Thyroid gland (tissue), 4 donors: ENCODE measurements around the gene MTARC2. TPM values are rescaled to one million over a fixed set of nuclear protein-coding genes. Genes with fewer than 3 reads are reported as not detected.

ENCODE experiments used
- DNase-seq, 2 donors: peaks; one replicate each; pipeline ENCODE4 v3.0.0-alpha.2; 2019
- H3K27ac ChIP-seq, 3 donors: fragments of 200-600 bp; sonication (generic); 1 replicate in 2 of 3; 2 replicates in 1 of 3; pipeline ENCODE4 v1.5.1; 2016 to 2019; ENCODE audit warnings: mild to moderate bottlenecking in 1 of 3, moderate library complexity in 1 of 3
- H3K27me3 ChIP-seq: fragments of 200-600 bp; sonication (generic); one replicate; pipeline ENCODE4 v1.5.1; 2019
- H3K36me3 ChIP-seq, 2 donors: fragments of 200-600 bp; sonication (generic); one replicate each; pipeline ENCODE4 v1.5.1; 2016 to 2019
- H3K4me1 ChIP-seq, 2 donors: fragments of 200-600 bp; sonication (generic); one replicate each; pipeline ENCODE4 v1.5.1; 2017 to 2019
- H3K4me3 ChIP-seq, 3 donors: fragments of 200-600 bp; sonication (generic); replicated peaks in 1 of 3; 1 replicate in 2 of 3; 2 replicates in 1 of 3; pipeline ENCODE4 v1.5.1; 2016; ENCODE audit warnings: mild to moderate bottlenecking in 1 of 3
- H3K9me3 ChIP-seq: fragments of 200-600 bp; sonication (generic); one replicate; pipeline ENCODE4 v1.5.1; 2017
- CTCF ChIP-seq, 6 experiments: fragments of 200-600 bp in 3 of 6; fragments of 450-650 bp in 3 of 6; sonication (generic) in 3 of 6; IDR thresholded peaks; one replicate each; pipeline ENCODE4 v1.5.1; 2016 to 2019; ENCODE audit warnings: antibody characterized with exemption in 6 of 6, mild to moderate bottlenecking in 2 of 6, inconsistent platforms in 1 of 6, moderate library complexity in 1 of 6
- POLR2A ChIP-seq, 2 donors: fragments of 450-650 bp; IDR thresholded peaks; one replicate each; pipeline ENCODE4 v1.6.1; 2017; ENCODE audit warnings: antibody characterized with exemption in 2 of 2, mild to moderate bottlenecking in 2 of 2, moderate library complexity in 1 of 2
- WGBS, 2 donors: methylation state at CpG; one replicate each; pipeline ENCODE4 v1.1.5; 2017; 5-methylcytosine and 5-hydroxymethylcytosine counted together
- intact Hi-C: fragments of 100-400 bp; cut with DNase I; formaldehyde crosslinking; loops from one replicate; pipeline ENCODE4 v1.15.1; 2023
- total RNA-seq, 4 donors: library from RNA; depleted of rRNA; stranded (reverse); fragments of >200 nt; gene quantifications; one replicate each; pipeline ENCODE4 v1.2.3, GENCODE V29; 2016

MTARC2 gene
- total RNA-seq, 4 donors from 2014 or later = 69.5 to 81.3 (median 75.8) TPM

- WGBS, 2 donors = 53 to 55% methylated on average over 5 of the region's 5 CpGs
- H3K36me3 ChIP-seq = no peaks in the 10 kb centered on the region
Observed at GRCh38 chr1:220702733-220703270, 45.3 kb upstream of the MTARC2 start.

GRCh38 chr1:220703305-220703704, 44.8 kb upstream of the MTARC2 start:
- Histone ChIP-seq H3K4me3 (no peak overlapping the region), H3K36me3 (no peaks in the 10 kb centered on the region), H3K4me1 (peaks cover 5 to 10% of the 10 kb centered on the region in 2 donors), H3K27ac (no peak overlapping the region), H3K9me3 (no peaks in the 10 kb centered on the region), H3K27me3 (no peaks in the 10 kb centered on the region)
- 86 to 92% methylated on average over 4 of the region's 4 CpGs for WGBS, 2 donors
- intact Hi-C loops = no loop called here
- TF ChIP-seq POLR2A (IDR thresholded peaks at IDR 0.05) = no peak
- TF ChIP-seq CTCF (IDR thresholded peaks at IDR 0.05) = no peak
- DNase-seq = no peak

More at GRCh38 chr1:220702733-220703270, 45.3 kb upstream of the MTARC2 start:
- Histone ChIP-seq H3K9me3 (no peaks in the 10 kb centered on the region), H3K4me3 (no peak overlapping the region), H3K27me3 (no peaks in the 10 kb centered on the region), H3K27ac (no peak overlapping the region), H3K4me1 (peaks cover 5 to 10% of the 10 kb centered on the region in 2 donors)
- no peak for TF ChIP-seq POLR2A (IDR thresholded peaks at IDR 0.05)
- TF ChIP-seq CTCF (IDR thresholded peaks at IDR 0.05) = no peak
- intact Hi-C loops = no loop called here
- DNase-seq = no peak

- DNase-seq = no peak
- intact Hi-C loops = no loop called here
- 94 to 98% methylated on average over 6 to 7 of the region's 7 CpGs for WGBS, 2 donors
- no peak for TF ChIP-seq POLR2A (IDR thresholded peaks at IDR 0.05)
- TF ChIP-seq CTCF (IDR thresholded peaks at IDR 0.05) = no peak
- no peaks in the 10 kb centered on the region for H3K27me3 ChIP-seq
- no peak overlapping the region for H3K4me3 ChIP-seq
- H3K9me3 ChIP-seq = no peaks in the 10 kb centered on the region
- no peak overlapping the region for H3K27ac ChIP-seq
- no peaks in the 10 kb centered on the region for H3K36me3 ChIP-seq
- H3K4me1 ChIP-seq = peaks cover 2 to 5% of the 10 kb centered on the region in 2 donors
Observed at GRCh38 chr1:220705782-220706181, 42.3 kb upstream of the MTARC2 start.

- no peak for DNase-seq
- TF ChIP-seq POLR2A (IDR thresholded peaks at IDR 0.05) (no peak), CTCF (IDR thresholded peaks at IDR 0.05) (no peak)
- H3K27me3 ChIP-seq = no peaks in the 10 kb centered on the region
- intact Hi-C loops = no loop called here
- no peak overlapping the region for H3K4me3 ChIP-seq
- no peaks in the 10 kb centered on the region for H3K9me3 ChIP-seq
- H3K36me3 ChIP-seq = no peaks in the 10 kb centered on the region
- H3K27ac ChIP-seq = no peak overlapping the region
- peaks cover 0 to 5% of the 10 kb centered on the region in 2 donors for H3K4me1 ChIP-seq
- 61 to 81% methylated on average over 9 of the region's 9 CpGs for WGBS, 2 donors
Observed at GRCh38 chr1:220706480-220706879, 41.6 kb upstream of the MTARC2 start.

GRCh38 chr1:220707160-220707559, 41.0 kb upstream of the MTARC2 start:
- Histone ChIP-seq H3K36me3 (no peaks in the 10 kb centered on the region), H3K4me3 (no peak overlapping the region), H3K4me1 (peaks cover 0 to 5% of the 10 kb centered on the region in 2 donors), H3K27me3 (no peaks in the 10 kb centered on the region), H3K9me3 (no peaks in the 10 kb centered on the region), H3K27ac (no peak overlapping the region)
- TF ChIP-seq CTCF (IDR thresholded peaks at IDR 0.05) (no peak), POLR2A (IDR thresholded peaks at IDR 0.05) (no peak)
- intact Hi-C loops = no loop called here
- DNase-seq = no peak
- WGBS, 2 donors = 84 to 96% methylated on average over 9 to 10 of the region's 10 CpGs
